Transverse colon (tissue), 4 donors: ENCODE measurements around the gene MTRFR. TPM values are rescaled to one million over a fixed set of nuclear protein-coding genes. Genes with fewer than 3 reads are reported as not detected.

ENCODE experiments used
- DNase-seq: peaks from one replicate; pipeline ENCODE4 v3.0.0-alpha.2; 2019
- H3K27ac ChIP-seq, 4 donors: fragments of 200-600 bp; sonication (generic); 2 replicates each; pipeline ENCODE4 v1.5.1; 2016 to 2018; ENCODE audit warnings: inconsistent platforms in 4 of 4
- H3K27me3 ChIP-seq: fragments of 200-600 bp; sonication (generic); 2 replicates; pipeline ENCODE4 v1.5.1; 2017; ENCODE audit warnings: inconsistent platforms
- H3K36me3 ChIP-seq, 4 donors: fragments of 200-600 bp; sonication (generic); 2 replicates each; pipeline ENCODE4 v1.5.1; 2017 to 2019; ENCODE audit warnings: inconsistent platforms in 4 of 4
- H3K4me1 ChIP-seq, 4 donors: fragments of 200-600 bp; sonication (generic); 2 replicates each; pipeline ENCODE4 v1.5.1; 2017 to 2020; ENCODE audit warnings: inconsistent platforms in 4 of 4
- H3K4me3 ChIP-seq, 4 donors: fragments of 200-600 bp; sonication (generic); 1 replicate in 1 of 4; 2 replicates in 3 of 4; pipeline versions ENCODE4 v1.5.1 to v1.6.1; 2017 to 2019; ENCODE audit warnings: inconsistent platforms in 4 of 4
- H3K9me3 ChIP-seq, 2 donors: fragments of 200-600 bp; sonication (generic); 2 replicates each; pipeline ENCODE4 v1.5.1; 2017 to 2019; ENCODE audit warnings: inconsistent platforms in 2 of 2
- EP300 ChIP-seq: sonication (generic); formaldehyde crosslinking; IDR thresholded peaks from one replicate; pipeline ENCODE4 v1.6.1; 2017; ENCODE audit warnings: antibody characterized with exemption, low read depth
- POLR2A ChIP-seq: fragments of 450-650 bp; IDR thresholded peaks from one replicate; pipeline ENCODE4 v1.6.1; 2016; ENCODE audit warnings: antibody characterized with exemption, mild to moderate bottlenecking, moderate library complexity
- POLR2AphosphoS5 ChIP-seq, 3 donors: sonication (generic); formaldehyde crosslinking; IDR thresholded peaks; one replicate each; pipeline ENCODE4 v1.6.1; 2016; ENCODE audit warnings: antibody characterized with exemption in 3 of 3
- WGBS, 2 donors: methylation state at CpG; one replicate each; pipeline ENCODE4 v1.1.5; 2018; ENCODE audit warnings: low coverage in 1 of 2; 5-methylcytosine and 5-hydroxymethylcytosine counted together
- in situ Hi-C, 4 donors: fragments of 200-750 bp; cut with MboI; loops; one replicate each; pipeline versions ENCODE4 v1.15.0 to v1.15.1; 2017; ENCODE audit warnings: low sequenced_read_pairs in 3 of 4, low pct_ligation_motif_present in 1 of 4, low pct_unique_long_range_greater_than_20kb in 1 of 4
- intact Hi-C: fragments of 100-400 bp; cut with DNase I; formaldehyde crosslinking; loops from one replicate; pipeline ENCODE4 v1.15.1; 2023; ENCODE audit warnings: low total_unique reads
- total RNA-seq, 4 donors: library from RNA; depleted of rRNA; stranded (reverse); fragments of >200 nt; gene quantifications; one replicate each; pipeline ENCODE4 v1.1.0, GENCODE V29; 2016
- TF ChIP-seq, protein P1 (sequence below), 5 experiments: fragments of 200-600 bp in 3 of 5; fragments of 450-650 bp in 2 of 5; sonication (generic) in 3 of 5; IDR thresholded peaks; 1 replicate in 2 of 5; 2 replicates in 3 of 5; pipeline ENCODE4 v1.5.1; 2016 to 2017; ENCODE audit warnings: antibody characterized with exemption in 5 of 5, inconsistent platforms in 3 of 5, mild to moderate bottlenecking in 2 of 5, moderate library complexity in 1 of 5

MTRFR gene
- total RNA-seq, 4 donors from 2014 or later: 3.6 to 19.2 (median 9.7) TPM

DNA sequence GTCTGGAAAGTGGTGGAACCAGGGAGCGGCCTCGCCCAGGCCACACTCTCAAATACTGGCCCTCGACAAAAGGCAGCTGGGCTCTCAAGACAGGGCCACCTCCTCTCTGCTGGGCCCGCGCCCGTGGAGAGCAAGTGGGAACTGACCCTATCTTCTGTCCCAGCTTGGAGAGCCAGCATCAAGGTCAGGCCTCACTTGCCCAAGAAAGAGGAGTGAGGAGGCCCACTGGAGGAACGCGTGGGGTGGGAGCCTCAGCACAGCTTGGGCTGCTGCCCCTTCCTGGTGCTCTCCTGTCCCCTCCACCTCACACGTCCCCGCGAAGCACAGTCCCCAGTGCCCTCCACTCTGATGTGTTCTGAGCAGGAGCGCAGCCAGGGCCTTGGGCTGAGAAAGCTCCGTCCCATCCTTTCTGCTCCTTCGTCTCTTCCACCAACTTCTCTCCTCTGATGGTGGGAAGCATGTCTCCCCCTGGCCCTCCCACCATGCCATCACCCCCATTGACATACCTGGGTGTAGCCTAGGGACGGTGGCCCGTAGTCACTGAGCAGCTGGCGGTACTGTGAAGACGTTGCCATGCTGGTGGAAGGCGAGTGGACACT, 33.5 kb downstream of the MTRFR start:
- no peak overlapping the region for H3K27ac ChIP-seq
- no peak overlapping the region for H3K4me3 ChIP-seq
- in situ Hi-C loops (loop anchor here in 1 of 4 donors (10.0 kb wide), 1 partner anchor 98 kb away; the partner anchor contains the start of gene SBNO1), intact Hi-C loops (no loop called here)
- H3K27me3 ChIP-seq: no peaks in the 10 kb centered on the region
- no peak for DNase-seq
- H3K36me3 ChIP-seq: peaks cover 0 to 9% (median 0%) of the 10 kb centered on the region in 4 donors
- 94% methylated on average over 19 of the region's 19 CpGs; no CpG with 5 or more reads in 1 of the 2 donors for WGBS, 2 donors
- no peaks in the 10 kb centered on the region for H3K9me3 ChIP-seq
- H3K4me1 ChIP-seq: peaks cover 3 to 27% (median 26%) of the 10 kb centered on the region in 4 donors
- TF ChIP-seq EP300 (no peak), POLR2A (no peak), POLR2AphosphoS5 (IDR thresholded peaks at IDR 0.05) (no peak)
- TF ChIP-seq, protein P1, sequence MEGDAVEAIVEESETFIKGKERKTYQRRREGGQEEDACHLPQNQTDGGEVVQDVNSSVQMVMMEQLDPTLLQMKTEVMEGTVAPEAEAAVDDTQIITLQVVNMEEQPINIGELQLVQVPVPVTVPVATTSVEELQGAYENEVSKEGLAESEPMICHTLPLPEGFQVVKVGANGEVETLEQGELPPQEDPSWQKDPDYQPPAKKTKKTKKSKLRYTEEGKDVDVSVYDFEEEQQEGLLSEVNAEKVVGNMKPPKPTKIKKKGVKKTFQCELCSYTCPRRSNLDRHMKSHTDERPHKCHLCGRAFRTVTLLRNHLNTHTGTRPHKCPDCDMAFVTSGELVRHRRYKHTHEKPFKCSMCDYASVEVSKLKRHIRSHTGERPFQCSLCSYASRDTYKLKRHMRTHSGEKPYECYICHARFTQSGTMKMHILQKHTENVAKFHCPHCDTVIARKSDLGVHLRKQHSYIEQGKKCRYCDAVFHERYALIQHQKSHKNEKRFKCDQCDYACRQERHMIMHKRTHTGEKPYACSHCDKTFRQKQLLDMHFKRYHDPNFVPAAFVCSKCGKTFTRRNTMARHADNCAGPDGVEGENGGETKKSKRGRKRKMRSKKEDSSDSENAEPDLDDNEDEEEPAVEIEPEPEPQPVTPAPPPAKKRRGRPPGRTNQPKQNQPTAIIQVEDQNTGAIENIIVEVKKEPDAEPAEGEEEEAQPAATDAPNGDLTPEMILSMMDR (IDR thresholded peaks at IDR 0.05): no peak

DNA sequence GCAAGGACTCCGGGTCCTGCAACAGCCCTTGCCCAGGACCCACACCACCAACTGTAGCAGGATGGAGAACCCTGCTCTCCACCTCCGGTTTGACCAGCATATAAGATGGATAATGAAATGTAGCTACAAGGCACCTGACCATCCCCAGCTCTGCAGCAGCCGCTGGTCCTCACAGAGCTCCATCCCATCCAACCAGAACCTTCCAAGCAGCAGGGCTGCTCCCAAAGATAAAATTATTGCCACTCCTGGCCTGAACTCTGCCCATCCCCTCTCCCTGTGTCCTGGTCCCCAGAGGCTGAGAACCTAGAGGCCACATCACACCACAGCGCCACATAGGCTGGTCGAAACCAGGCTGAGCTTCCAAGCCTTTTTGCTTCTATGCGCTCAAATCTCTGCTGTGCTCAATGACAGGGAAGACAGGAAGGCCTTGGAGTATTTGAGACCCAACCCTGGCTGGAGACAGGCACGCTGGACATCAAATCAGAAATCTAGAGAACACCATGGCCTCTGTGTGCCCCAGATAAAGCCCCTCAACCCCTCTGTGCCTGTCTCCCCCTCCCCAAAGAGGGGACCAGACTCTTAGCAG, 34.2 kb downstream of the MTRFR start:
- Histone ChIP-seq H3K9me3 (no peaks in the 10 kb centered on the region), H3K27me3 (no peaks in the 10 kb centered on the region), H3K4me3 (no peak overlapping the region), H3K27ac (peak overlapping the region in 2 of 4 donors; percentile 81 to 87), H3K4me1 (peaks cover 3 to 31% (median 28%) of the 10 kb centered on the region in 4 donors), H3K36me3 (peaks cover 0 to 9% (median 0%) of the 10 kb centered on the region in 4 donors)
- intact Hi-C loops: no loop called here
- no peak for TF ChIP-seq POLR2AphosphoS5 (IDR thresholded peaks at IDR 0.05)
- TF ChIP-seq POLR2A: no peak
- no peak for TF ChIP-seq EP300
- TF ChIP-seq, protein P1 (IDR thresholded peaks at IDR 0.05): no peak
- DNase-seq: no peak
- in situ Hi-C loops: loop anchor here in 1 of 4 donors (10.0 kb wide), 1 partner anchor 97 kb away; the partner anchor contains the start of gene SBNO1
- 87% methylated on average over 7 of the region's 7 CpGs; no CpG with 5 or more reads in 1 of the 2 donors for WGBS, 2 donors

DNA sequence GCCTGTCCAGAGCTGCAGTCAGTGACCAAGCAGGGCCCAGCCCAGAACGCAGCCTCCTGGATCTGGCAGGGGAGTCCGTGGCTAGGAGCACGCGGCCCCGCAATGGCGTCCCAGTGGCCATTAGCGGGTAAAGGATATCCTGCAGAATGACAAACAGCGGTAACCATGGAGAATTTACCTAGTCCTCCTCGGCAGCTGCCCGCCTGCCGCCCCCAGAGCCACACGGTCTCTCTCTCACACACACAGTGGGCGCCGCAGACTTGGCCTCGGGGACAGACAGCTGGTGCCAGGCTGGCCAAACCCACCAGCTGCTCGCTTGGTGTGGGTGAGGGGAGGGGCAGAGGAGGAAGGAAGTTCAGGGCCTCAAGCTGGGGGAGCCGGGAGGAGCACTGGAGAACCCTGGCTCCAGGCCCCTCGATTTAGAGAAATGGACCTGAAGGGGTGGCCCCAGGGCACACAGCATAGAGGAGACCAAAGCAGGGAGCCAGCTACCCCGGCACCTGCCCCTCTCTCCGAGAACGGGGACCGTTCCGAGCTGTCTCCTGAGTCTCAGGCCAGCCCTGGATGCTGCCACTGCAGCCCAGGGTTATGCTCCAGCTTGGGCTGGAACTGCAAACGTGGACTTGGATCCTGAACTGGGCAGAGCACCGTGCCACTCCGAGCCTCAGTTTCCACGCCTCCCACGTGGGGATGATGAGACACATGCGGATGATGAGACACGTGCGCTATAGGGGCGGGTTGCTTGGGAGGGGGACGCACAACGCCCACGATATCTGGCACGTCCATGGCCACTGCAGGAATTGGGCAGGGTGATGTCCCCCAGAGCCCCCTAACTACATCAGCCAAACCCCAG, 35.0 kb downstream of the MTRFR start:
- in situ Hi-C loops (loop anchor here in 1 of 4 donors (10.0 kb wide), 1 partner anchor 97 kb away; the partner anchor contains the start of gene SBNO1), intact Hi-C loops (no loop called here)
- peaks cover 0 to 9% (median 0%) of the 10 kb centered on the region in 4 donors for H3K36me3 ChIP-seq
- DNase-seq: peak; percentile 20
- TF ChIP-seq EP300: no peak
- no peak for TF ChIP-seq POLR2AphosphoS5 (IDR thresholded peaks at IDR 0.05)
- TF ChIP-seq, protein P1 (IDR thresholded peaks at IDR 0.05): no peak
- no peak for TF ChIP-seq POLR2A
- no peaks in the 10 kb centered on the region for H3K9me3 ChIP-seq
- peaks cover 3 to 31% (median 30%) of the 10 kb centered on the region in 4 donors for H3K4me1 ChIP-seq
- no peak overlapping the region for H3K4me3 ChIP-seq
- H3K27ac ChIP-seq: peak overlapping the region; percentile 75 to 87 (median 80)
- no peaks in the 10 kb centered on the region for H3K27me3 ChIP-seq
- 72% methylated on average over 32 of the region's 36 CpGs; no CpG with 5 or more reads in 1 of the 2 donors for WGBS, 2 donors
